ENCODE measurements around the gene LBX2.
"Not testable (repeated sequence)": the region's sequence is repeated elsewhere in the genome, so short reads cannot be mapped to it uniquely, and the experiment has no call there.

LBX2 gene

DNA sequence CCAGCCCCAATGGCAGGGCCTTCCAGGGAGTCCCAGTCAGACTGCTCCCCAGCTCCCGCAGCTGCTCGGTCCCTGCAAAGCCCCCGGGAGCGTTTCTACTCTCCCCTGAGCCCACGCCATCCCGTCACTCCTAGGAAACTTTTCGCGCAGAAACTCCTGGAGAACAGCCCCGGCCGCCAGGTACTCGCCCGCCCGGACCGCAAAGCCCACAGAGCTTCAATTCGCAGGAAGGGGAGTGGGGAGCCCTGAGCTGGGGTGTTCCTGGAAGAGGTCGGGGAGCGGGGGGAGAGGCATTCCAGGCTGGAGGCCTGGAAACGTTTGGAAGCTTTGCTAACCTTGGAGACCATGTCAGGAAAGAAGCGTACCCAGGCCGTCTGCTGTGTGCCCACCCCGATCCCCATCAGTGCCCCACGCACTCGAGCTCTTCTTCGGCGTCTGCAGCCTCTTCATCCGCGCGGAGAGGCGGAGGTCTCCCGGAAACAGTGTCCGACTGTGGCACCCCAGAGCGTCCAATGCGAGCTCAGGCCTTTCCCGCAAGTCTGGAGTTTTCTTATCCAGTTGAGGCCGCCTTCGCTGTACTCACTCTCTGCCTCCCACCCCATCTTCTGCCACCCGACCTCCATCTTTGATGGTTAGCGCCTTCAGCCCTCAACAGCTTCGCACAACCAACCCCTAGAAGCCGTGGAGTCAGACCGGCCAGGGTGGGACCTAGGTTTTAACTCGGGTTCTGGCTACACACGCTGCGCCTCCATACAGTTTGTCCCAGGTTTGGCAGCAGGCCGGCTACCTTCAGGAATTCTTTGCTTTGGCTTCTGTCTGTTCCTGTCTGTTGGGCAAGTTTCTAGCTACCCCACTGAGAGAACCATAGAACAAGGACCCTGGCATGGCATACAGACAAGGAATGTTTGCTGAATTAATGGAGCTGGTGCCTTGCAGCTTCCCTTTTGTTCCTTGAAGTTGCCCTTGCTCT lies 4.4 kb upstream of the LBX2 start:
- DNase-seq (ENCODE audit: low spot score): no peak

- DNase-seq (ENCODE audit: low spot score): peak; percentile 74
Observed at GRCh38 chr2:74502720-74503505, 3.5 kb upstream of the LBX2 start.

DNA sequence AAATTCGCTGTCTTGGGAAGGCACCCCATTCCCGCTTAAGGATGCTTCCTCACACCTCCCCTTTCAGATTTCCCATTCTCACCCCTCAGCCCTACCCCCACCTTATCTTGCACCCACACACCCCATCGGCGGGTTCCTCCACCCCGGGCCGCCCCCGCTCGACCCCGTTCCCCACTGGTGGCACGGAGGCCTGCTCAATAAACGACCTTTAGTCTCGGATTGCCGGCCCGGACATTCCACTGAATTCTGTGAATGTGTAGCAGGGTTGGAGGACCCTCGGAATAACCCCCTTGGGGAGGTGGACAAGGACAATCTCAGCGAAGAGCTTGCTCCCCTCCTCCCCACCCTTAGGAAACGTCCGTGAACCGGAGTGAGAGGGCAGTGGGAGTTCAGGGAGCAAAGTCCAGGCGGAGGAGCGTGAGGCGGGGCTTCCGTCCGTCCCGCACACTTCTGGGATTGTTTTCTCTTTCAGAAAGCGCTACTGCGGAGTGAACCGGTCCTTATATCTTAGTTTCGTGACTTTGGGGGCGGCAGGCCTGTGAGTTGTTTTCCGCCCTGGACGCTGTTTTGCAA lies 2.8 kb upstream of the LBX2 start:
- no peak for DNase-seq (ENCODE audit: low spot score)

- DNase-seq (ENCODE audit: low spot score): no peak
Observed at GRCh38 chr2:74501335-74502071, 2.1 kb upstream of the LBX2 start.

DNA sequence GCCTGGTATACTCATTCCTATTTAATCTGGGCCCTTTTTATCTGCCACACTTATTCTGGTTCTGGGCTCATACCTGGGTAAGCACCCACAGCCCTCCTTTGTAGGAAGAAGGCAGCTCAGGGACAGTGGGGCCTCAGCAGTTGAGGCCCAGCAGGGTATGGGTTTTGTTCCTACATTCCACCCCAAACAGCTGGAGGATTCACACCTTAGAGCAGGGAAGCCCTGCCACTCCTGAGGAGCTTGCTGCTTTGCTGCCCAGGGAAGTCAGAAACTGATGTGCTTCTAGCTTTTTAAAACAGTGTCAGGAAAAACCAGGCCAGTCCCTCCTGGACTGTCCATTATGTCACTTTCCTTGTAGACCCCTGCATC lies 1.2 kb upstream of the LBX2 start:
- no peak for DNase-seq (ENCODE audit: low spot score)

GRCh38 chr2:74499940-74500577 lies 656 bp upstream of the LBX2 start:
- DNase-seq (ENCODE audit: low spot score): no peak

DNA sequence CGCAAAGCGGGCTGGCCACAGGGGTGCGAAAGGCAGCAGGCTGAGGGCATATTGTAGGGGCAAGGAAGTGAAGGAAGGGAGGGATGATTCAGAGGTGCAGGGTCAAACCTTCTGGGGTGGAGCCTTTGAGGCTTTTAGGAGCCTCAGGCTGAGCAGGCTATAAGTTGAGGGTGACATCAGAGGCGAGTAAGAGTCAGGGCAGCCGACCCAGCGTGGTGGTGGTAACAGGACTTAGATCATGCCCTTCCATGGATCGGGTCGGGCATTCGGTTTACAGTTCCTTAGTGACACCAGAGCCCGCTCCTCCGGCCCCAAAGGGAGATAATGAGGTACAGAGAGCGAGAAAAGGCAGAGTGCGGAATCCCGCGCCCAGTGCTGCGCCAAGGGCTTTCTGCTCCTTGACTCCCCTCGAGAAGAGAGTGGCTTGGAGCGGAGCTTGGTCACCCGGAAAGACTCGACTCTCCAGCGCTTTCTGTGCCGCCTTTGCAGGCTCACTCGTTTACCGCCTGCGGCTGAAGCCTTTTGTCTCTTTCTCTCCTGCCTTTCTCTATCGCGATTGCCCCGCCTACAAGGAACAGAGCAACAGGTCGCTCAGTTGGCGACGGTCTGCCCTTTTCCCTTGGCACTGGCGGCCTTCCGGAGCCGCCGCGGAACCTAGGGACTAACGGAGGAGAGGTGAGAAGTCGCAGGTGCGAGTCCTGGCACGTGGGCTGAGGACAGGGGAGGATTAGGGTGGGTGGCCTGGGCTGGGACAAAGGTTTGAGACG lies 720 bp downstream of the LBX2 start:
- peak; percentile 59 for DNase-seq (ENCODE audit: low spot score)

GRCh38 chr2:74497777-74498499 lies 1.5 kb downstream of the LBX2 start:
- no peak for DNase-seq (ENCODE audit: low spot score)

GRCh38 chr2:74496997-74497776 lies 2.2 kb downstream of the LBX2 start:
- no peak for DNase-seq (ENCODE audit: low spot score)

GRCh38 chr2:74495440-74495839 lies 4.0 kb downstream of the LBX2 start:
- DNase-seq (ENCODE audit: low spot score): no peak

DNA sequence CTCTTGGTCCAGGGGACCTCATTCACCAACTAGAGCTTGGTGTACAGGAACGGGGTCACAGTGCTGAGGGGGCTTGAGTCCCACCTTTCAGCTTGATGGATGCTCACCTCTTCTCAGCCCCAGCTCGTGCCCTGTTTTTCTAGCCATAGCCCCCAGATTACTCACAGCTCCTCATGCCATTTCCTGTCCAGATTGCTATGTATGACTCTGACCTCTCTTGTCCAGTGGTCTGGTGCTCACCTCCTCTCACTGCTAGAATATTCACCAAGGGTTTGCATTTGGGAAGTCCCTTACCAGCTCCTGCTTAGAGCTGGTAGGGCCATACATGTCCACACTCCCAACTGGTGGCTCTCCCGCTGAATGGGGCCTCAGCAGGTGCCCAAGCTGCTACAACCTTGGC lies 5.9 kb downstream of the LBX2 start:
- no peak for DNase-seq (ENCODE audit: low spot score)

GRCh38 chr2:74491648-74492544 lies 7.5 kb downstream of the LBX2 start:
- no peak for DNase-seq (ENCODE audit: low spot score)

DNA sequence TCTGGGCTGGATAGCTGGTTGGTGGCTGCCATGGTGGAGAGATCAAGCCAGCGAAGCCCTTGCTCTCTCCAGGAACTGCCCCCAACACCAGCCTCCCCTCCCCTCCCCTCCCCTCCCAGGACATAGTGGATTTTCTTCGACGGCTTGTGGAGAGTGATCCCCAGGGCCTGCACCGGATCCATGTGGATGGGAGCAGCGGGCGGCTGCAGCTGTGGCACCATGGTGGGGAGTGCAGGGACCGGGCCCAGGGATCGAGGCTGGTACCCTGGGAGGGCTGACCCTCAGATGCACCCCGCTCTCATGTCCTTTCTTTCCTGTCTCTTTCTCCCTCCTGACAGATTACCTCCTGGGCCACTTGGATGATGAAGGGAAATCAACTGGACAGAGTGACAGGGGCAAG lies 9.5 kb downstream of the LBX2 start:
- DNase-seq (ENCODE audit: low spot score): no peak

DNA sequence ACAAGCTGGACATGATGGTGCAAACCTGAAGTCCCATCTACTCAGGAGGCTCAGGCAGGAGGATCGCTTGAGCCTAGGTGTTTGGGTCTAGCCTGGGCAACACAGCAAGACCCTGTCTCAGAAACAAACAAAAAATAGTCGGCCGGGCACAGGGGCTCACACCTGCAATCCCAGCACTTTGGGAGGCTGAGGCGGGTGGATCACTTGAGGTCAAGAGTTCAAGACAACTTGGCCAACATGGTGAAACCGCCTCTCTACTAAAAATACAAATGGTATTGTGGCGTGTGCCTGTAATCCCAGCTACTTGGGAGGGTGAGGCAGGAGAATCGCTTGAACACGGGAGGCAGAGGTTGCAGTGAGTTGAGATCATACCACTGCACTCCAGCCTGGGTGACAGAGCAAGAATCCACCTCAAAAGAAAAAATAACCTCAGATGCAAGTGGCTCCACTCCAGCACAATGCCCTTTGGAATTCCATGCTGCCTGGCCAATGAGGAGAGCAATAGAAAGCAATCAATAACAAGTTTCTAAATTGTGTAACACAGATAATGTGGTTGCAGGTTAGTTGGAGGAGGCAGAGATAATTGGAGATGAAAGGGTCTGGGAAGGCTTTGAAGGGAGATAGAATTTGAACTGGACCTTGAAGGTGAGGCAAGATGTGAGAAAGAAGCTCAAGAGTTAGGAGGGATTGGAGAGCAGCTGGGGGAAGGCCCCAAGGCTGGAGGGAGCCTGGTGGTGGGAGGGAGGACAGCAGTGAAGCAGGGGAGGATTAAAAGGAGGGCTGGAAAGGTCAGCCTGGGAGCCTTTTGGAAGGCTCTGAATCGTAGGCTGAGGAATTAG lies 10.5 kb downstream of the LBX2 start:
- DNase-seq (ENCODE audit: low spot score): no peak

GRCh38 chr2:74486141-74486540 lies 13.3 kb downstream of the LBX2 start:
- no peak for DNase-seq (ENCODE audit: low spot score)

DNA sequence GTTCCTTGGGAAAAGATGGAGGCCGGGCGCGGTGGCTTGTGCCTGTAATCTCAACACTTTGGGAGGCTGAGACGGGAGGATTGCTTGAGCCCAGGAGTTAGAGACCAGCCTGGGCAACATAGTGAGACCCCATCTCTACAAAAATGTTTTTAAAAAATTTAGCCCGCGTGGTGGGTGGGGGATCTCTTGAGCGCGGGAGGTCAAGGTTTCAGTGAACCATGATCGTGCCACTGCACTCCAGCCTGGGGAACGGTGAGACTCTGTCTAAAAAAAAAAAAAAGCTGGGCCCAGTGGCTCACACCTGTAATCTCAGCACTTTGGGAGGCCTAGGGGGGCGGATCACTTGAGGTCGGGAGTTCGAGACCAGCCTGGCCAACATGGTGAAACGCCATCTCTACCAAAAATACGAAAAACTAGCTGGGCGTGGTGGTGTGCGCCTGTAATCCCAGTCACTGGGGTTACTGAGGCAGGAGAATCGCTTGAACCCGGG lies 15.7 kb downstream of the LBX2 start:
- not testable (repeated sequence) for DNase-seq (ENCODE audit: low spot score)

Measured in activated CD4-positive, alpha-beta T cell treated with anti-CD3 and anti-CD28 coated beads, Interleukin-2, Interleukin-4, amounts not matched to agents 100 ng/mL and 50 ng/mL, durations not matched to agents 16 hours and 8 hours (primary cell).